Measurements from ENCODE around the gene SCOC. TPM values are rescaled to one million over a fixed set of nuclear protein-coding genes. Genes with fewer than 3 reads are reported as not detected.

SCOC gene
- total and polyA plus RNA-seq, 9 of the 15 experiments (the other 6 are each of a cell fraction or from before 2014, with no cell fraction given), result 16.8 to 110 (median 46.7) TPM

DNA sequence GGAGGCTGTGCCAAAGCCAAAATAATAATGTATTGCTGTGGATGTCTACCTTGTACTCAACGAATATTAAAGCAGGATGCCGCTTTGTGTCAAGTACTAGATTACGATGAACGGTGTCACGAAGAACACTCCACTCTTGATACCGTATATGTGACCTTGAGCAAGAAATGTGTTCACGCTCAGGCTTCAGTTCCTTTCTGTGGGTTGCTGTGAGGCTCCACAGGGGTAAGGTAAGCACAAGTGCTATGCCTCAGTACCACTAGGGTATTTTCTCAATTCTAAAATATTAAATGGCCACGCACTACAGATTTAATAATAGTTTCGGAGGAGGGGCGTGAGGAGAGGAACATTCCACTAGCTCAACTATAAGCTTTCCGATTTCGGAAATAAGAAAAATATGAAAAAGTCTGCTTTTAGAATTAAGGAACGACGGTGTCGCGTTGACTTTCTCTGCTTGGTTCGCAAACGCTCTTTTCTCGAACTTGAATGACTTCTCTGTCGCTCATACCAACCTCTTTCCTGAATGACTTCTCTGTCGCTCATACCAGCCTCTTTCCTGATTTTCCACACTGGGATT lies 607 bp upstream of the SCOC start (continued):
- TF ChIP-seq, protein P1, sequence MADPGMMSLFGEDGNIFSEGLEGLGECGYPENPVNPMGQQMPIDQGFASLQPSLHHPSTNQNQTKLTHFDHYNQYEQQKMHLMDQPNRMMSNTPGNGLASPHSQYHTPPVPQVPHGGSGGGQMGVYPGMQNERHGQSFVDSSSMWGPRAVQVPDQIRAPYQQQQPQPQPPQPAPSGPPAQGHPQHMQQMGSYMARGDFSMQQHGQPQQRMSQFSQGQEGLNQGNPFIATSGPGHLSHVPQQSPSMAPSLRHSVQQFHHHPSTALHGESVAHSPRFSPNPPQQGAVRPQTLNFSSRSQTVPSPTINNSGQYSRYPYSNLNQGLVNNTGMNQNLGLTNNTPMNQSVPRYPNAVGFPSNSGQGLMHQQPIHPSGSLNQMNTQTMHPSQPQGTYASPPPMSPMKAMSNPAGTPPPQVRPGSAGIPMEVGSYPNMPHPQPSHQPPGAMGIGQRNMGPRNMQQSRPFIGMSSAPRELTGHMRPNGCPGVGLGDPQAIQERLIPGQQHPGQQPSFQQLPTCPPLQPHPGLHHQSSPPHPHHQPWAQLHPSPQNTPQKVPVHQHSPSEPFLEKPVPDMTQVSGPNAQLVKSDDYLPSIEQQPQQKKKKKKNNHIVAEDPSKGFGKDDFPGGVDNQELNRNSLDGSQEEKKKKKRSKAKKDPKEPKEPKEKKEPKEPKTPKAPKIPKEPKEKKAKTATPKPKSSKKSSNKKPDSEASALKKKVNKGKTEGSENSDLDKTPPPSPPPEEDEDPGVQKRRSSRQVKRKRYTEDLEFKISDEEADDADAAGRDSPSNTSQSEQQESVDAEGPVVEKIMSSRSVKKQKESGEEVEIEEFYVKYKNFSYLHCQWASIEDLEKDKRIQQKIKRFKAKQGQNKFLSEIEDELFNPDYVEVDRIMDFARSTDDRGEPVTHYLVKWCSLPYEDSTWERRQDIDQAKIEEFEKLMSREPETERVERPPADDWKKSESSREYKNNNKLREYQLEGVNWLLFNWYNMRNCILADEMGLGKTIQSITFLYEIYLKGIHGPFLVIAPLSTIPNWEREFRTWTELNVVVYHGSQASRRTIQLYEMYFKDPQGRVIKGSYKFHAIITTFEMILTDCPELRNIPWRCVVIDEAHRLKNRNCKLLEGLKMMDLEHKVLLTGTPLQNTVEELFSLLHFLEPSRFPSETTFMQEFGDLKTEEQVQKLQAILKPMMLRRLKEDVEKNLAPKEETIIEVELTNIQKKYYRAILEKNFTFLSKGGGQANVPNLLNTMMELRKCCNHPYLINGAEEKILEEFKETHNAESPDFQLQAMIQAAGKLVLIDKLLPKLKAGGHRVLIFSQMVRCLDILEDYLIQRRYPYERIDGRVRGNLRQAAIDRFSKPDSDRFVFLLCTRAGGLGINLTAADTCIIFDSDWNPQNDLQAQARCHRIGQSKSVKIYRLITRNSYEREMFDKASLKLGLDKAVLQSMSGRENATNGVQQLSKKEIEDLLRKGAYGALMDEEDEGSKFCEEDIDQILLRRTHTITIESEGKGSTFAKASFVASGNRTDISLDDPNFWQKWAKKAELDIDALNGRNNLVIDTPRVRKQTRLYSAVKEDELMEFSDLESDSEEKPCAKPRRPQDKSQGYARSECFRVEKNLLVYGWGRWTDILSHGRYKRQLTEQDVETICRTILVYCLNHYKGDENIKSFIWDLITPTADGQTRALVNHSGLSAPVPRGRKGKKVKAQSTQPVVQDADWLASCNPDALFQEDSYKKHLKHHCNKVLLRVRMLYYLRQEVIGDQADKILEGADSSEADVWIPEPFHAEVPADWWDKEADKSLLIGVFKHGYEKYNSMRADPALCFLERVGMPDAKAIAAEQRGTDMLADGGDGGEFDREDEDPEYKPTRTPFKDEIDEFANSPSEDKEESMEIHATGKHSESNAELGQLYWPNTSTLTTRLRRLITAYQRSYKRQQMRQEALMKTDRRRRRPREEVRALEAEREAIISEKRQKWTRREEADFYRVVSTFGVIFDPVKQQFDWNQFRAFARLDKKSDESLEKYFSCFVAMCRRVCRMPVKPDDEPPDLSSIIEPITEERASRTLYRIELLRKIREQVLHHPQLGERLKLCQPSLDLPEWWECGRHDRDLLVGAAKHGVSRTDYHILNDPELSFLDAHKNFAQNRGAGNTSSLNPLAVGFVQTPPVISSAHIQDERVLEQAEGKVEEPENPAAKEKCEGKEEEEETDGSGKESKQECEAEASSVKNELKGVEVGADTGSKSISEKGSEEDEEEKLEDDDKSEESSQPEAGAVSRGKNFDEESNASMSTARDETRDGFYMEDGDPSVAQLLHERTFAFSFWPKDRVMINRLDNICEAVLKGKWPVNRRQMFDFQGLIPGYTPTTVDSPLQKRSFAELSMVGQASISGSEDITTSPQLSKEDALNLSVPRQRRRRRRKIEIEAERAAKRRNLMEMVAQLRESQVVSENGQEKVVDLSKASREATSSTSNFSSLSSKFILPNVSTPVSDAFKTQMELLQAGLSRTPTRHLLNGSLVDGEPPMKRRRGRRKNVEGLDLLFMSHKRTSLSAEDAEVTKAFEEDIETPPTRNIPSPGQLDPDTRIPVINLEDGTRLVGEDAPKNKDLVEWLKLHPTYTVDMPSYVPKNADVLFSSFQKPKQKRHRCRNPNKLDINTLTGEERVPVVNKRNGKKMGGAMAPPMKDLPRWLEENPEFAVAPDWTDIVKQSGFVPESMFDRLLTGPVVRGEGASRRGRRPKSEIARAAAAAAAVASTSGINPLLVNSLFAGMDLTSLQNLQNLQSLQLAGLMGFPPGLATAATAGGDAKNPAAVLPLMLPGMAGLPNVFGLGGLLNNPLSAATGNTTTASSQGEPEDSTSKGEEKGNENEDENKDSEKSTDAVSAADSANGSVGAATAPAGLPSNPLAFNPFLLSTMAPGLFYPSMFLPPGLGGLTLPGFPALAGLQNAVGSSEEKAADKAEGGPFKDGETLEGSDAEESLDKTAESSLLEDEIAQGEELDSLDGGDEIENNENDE (IDR thresholded peaks at IDR 0.05; ENCODE audit: low read depth, low read length), result no peak
- no peak for TF ChIP-seq NR3C1 (CRISPR knock-in tag; IDR thresholded peaks at IDR 0.05)
- TF ChIP-seq, protein P2, sequence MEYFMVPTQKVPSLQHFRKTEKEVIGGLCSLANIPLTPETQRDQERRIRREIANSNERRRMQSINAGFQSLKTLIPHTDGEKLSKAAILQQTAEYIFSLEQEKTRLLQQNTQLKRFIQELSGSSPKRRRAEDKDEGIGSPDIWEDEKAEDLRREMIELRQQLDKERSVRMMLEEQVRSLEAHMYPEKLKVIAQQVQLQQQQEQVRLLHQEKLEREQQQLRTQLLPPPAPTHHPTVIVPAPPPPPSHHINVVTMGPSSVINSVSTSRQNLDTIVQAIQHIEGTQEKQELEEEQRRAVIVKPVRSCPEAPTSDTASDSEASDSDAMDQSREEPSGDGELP (CRISPR knock-in tag; IDR thresholded peaks at IDR 0.05; ENCODE audit: borderline replicate concordance), result no peak
- TF ChIP-seq POLR2B (IDR thresholded peaks at IDR 0.05; ENCODE audit: low read depth, partially characterized antibody), result peak; percentile 83
- no peak for TF ChIP-seq NCOA6 (IDR thresholded peaks at IDR 0.05)
- 0 out of 2 replicates have a peak, but pooled peaks have one; percentile 24 for TF ChIP-seq POLR2H (tag; IDR thresholded peaks at IDR 0.05; ENCODE audit: low read depth)
- no peak for TF ChIP-seq MIER1 (IDR thresholded peaks at IDR 0.05; ENCODE audit: low read depth)
- no peak for TF ChIP-seq ZNF408 (CRISPR knock-in tag; IDR thresholded peaks at IDR 0.05; ENCODE audit: low read depth)
- TF ChIP-seq, protein P3, sequence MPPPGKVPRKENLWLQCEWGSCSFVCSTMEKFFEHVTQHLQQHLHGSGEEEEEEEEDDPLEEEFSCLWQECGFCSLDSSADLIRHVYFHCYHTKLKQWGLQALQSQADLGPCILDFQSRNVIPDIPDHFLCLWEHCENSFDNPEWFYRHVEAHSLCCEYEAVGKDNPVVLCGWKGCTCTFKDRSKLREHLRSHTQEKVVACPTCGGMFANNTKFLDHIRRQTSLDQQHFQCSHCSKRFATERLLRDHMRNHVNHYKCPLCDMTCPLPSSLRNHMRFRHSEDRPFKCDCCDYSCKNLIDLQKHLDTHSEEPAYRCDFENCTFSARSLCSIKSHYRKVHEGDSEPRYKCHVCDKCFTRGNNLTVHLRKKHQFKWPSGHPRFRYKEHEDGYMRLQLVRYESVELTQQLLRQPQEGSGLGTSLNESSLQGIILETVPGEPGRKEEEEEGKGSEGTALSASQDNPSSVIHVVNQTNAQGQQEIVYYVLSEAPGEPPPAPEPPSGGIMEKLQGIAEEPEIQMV (tag; conservative IDR thresholded peaks at IDR 0.05; ENCODE audit: low read depth), result peak; percentile 54
- TF ChIP-seq EZH2 (IDR thresholded peaks at IDR 0.05; ENCODE audit: borderline replicate concordance, low read depth, low read length), result no peak
- no peak for TF ChIP-seq MED1 (CRISPR knock-in tag; IDR thresholded peaks at IDR 0.05; ENCODE audit: borderline replicate concordance)
- 0 out of 4 replicates have a peak, but pooled peaks of 1 of the 2 experiments have one; percentile 26 for TF ChIP-seq ARNT (IDR thresholded peaks at IDR 0.05)
- TF ChIP-seq SMARCC2 (IDR thresholded peaks at IDR 0.05; ENCODE audit: low read depth), result 0 out of 2 replicates have a peak, but pooled peaks have one; percentile 34
- TF ChIP-seq SMARCA5 (IDR thresholded peaks at IDR 0.05), result no peak
- TF ChIP-seq NFIX (CRISPR knock-in tag; IDR thresholded peaks at IDR 0.05; ENCODE audit: low read depth), result no peak
